HFF-Myc (cell line): ENCODE results near the gene SNX18.
"Not testable (repeated sequence)": the region's sequence is repeated elsewhere in the genome, so short reads cannot be mapped to it uniquely, and the experiment has no call there.

Experiments used
- DNase-seq: peaks from one replicate; pipeline ENCODE4 v3.0.0-alpha.2; 2011; ENCODE audit warnings: low read depth; ENCODE audit errors: extremely low read depth
- H3K4me3 ChIP-seq: replicated peaks from 2 replicates; pipeline ENCODE4 v1.5.1; 2011; ENCODE audit warnings: low read depth, mild to moderate bottlenecking, control low read depth, low read length
- CTCF ChIP-seq: IDR thresholded peaks from 2 replicates; pipeline ENCODE4 v1.5.1; 2012; ENCODE audit warnings: mild to moderate bottlenecking, low read depth, low read length, control low read depth; ENCODE audit errors: missing control alignments

Gene SNX18

GRCh38 chr5:54529565-54529964 is 12.0 kb downstream of the SNX18 start:
- no peak overlapping the region for H3K4me3 ChIP-seq
- TF ChIP-seq CTCF = no peak
- no peak for DNase-seq

- no peak for DNase-seq
- H3K4me3 ChIP-seq = no peak overlapping the region
- no peak for TF ChIP-seq CTCF
Observed at GRCh38 chr5:54531546-54531945, 14.0 kb downstream of the SNX18 start.

GRCh38 chr5:54533541-54534190 is 16.1 kb downstream of the SNX18 start:
- no peak for DNase-seq
- no peak for TF ChIP-seq CTCF
- no peak overlapping the region for H3K4me3 ChIP-seq

GRCh38 chr5:54534191-54535004 is 16.8 kb downstream of the SNX18 start:
- TF ChIP-seq CTCF = no peak
- no peak for DNase-seq
- no peak overlapping the region for H3K4me3 ChIP-seq

- no peak for TF ChIP-seq CTCF
- H3K4me3 ChIP-seq = no peak overlapping the region
- no peak for DNase-seq
Observed at GRCh38 chr5:54535149-54535844, 17.7 kb downstream of the SNX18 start.

GRCh38 chr5:54536375-54536774 is 18.8 kb downstream of the SNX18 start:
- H3K4me3 ChIP-seq, DNase-seq: not testable (repeated sequence)

GRCh38 chr5:54536861-54537260 is 19.3 kb downstream of the SNX18 start:
- not testable (repeated sequence) for DNase-seq, H3K4me3 ChIP-seq
